GM18517 (cell line): ENCODE data around the gene C1orf21.

Experiments used
- ATAC-seq: cut with Tn5 transposase; IDR thresholded peaks from one replicate; pipeline ENCODE4 v1.9.1; 2021; ENCODE audit warnings: mild to moderate bottlenecking, moderate library complexity; ENCODE audit not compliant: unreplicated experiment

The C1orf21 gene

GRCh38 chr1:184409011-184409410, 22.2 kb downstream of the C1orf21 start:
- ATAC-seq = no peak

GRCh38 chr1:184412472-184412871, 25.6 kb downstream of the C1orf21 start:
- ATAC-seq = no peak

DNA sequence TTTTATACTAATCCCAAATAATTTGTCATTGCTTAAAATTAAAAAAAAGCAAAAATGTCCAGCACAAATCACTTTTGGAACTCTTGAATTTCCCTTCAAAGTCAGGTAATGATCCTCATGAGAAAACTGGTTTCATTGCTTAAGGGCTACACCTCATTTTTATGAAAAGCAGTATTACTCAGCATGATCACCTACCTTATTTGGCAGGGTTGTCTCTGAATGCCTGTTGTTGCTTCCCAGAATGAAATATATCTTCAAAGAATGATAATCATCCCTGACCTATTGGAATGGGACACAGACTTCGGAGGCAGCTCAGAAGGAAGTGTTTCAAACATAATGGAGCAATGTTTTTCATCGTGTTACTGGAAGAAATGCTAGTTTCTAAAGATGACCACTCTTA, 29.7 kb downstream of the C1orf21 start:
- no peak for ATAC-seq

GRCh38 chr1:184416946-184417345, 30.1 kb downstream of the C1orf21 start:
- ATAC-seq = no peak

DNA sequence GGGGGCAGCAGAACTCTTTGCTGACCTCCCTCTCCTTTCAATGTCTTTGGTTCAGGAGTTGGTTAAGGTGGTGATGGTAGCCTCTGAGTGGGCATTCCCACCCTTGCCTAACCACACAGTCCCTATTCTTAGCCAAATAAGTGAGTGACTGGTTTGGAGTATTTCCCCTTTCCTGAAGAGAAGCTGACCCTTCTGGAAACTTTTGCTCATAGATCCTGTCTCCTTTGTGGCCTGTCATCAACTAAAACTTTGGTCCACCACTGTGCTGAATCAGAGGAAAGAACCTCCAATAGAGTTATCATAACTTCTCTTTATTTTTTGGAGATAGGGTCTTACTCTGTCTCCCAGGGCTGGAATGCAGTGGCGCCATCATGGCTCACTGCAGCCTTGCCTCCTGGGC, 31.1 kb downstream of the C1orf21 start:
- no peak for ATAC-seq

DNA sequence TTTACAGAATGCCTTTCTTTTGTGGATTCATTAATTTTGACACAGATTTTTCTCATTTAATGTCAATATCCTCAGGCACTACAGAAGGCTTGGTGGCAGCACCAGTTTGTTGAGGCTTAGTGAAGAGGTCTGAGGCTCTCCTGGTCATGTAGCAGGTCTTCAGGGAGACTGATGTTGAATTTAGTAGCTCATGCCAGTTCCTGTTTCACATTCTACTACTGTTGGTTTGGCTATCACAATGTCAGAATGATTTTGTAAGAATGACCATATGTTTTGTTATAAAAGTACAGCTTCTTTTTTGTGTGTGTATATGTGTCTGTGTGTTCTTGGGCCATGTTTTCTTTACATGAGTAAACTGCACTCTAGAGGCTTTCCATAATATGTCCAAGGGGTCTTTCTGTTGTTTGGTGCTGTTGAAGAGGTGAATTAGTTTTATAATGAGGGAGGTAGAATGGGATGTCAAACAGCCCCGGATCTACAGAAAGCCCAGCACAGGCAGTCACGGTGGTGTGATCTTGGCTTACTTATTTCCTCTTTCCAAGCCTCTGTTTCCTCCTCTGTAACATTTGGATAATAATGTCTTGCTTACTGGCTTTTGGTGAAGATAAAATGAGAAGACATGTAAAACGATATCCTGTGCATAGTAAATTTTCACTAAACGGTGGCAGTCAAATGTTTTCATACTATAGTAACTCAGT, 32.0 kb downstream of the C1orf21 start:
- ATAC-seq = no peak

DNA sequence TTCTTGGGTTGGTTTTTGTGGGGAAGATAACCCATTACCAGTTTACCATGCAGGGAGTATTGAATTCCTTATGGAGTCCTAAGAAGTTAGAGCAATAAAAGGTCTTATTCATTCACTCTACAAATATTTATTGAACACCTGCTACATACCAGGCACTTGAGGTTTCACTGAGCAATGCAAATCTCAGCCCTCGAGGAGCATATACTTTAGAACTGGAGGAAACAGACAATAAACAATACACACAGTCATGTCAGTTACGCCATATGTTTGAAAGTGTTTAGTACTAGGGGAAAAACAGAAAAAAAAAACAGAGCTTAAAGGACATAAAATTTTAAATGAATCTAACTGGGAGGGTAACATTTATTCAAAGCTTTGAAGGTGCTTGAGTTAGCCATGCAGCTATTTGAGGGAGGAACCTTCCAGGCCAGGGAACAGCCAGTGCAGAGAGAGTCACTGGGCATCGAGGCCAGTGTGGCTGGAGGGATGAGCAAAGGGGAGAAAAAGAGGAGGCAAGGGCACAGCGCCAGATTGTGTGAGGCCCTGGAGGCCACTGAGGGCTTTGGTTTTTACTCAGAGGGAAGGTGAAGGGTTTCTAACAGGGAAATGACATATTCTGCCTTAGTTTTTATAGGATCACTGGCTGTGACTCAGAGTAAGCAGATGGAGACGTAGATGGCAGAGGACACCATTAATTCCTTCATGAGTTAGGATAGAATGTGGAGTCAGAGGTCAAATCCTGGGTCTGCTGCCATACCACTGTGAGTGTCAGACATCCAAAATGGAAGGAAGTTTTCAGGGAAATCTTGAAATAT, 32.7 kb downstream of the C1orf21 start:
- no peak for ATAC-seq

DNA sequence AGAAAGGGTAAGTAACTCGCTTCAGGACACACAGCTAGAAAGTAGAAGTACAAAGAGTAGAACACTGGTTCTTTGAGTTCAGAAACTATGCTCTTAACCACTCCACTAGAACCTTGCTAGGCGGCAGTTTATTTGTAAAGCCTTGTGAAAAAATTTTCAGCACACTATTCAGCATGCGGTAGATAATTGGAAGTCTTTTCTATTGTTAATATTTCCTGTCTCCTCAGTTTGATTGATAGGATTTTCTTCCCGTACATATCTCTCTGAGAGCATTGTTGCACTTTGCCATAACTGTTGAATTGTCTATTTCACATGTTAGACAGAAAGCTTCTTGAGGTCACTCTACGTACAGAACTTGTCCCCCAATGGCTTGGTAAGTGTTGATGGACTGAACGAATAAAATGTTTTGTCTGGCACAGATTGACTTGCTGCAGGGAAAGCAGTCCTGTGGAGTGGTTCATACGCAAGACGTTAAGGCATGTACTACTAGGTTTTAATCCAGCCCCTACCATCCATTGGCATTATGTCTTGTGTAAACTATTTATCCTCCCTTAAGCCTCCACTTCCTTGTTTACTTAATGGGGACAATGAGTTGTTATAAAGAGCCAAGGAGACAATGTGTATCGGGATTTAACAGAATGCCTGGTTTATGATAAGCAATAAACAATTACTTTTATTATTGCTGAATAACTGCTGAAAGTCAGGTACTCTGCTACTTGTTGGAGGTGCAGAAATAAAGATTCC, 35.8 kb downstream of the C1orf21 start:
- ATAC-seq = no peak

DNA sequence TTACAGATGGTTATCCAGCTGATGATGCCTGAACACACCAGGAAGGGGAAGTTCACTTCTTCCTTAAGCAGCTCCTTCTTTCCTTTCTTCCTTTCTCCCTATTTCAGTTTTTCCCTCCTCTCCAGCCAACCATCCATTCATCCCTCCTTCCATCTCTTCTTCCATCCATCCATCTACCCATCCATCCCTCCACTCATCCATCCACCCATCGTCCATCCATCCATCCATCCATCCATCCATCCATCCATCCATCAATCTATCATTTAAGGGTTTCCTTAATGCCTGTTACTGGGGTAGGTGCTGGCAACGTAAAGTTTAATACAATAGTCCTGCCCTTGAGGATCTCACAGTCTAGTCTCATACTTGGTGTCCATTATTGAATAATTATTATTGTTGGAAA, 36.8 kb downstream of the C1orf21 start:
- ATAC-seq = no peak

DNA sequence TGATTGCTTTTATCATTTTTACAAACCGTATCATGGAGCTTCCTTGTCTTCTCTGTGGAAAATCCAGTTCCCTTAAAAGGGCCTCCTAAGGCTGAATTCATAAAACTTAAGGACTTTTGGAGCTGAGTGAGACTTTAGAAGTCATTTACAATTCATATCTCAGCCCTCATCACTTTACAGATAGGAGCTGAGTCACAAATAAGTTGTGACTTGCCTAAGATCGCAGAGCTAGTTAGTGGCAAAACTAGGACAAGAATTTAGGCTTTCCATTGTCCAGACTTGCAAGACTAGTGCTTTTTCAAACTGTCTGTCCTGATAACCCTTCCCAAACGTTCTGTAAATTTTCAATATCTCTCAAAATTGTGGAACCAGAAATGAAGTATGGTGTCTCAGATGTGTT, 37.3 kb downstream of the C1orf21 start:
- ATAC-seq = no peak

GRCh38 chr1:184424945-184425344, 38.1 kb downstream of the C1orf21 start:
- ATAC-seq = no peak

DNA sequence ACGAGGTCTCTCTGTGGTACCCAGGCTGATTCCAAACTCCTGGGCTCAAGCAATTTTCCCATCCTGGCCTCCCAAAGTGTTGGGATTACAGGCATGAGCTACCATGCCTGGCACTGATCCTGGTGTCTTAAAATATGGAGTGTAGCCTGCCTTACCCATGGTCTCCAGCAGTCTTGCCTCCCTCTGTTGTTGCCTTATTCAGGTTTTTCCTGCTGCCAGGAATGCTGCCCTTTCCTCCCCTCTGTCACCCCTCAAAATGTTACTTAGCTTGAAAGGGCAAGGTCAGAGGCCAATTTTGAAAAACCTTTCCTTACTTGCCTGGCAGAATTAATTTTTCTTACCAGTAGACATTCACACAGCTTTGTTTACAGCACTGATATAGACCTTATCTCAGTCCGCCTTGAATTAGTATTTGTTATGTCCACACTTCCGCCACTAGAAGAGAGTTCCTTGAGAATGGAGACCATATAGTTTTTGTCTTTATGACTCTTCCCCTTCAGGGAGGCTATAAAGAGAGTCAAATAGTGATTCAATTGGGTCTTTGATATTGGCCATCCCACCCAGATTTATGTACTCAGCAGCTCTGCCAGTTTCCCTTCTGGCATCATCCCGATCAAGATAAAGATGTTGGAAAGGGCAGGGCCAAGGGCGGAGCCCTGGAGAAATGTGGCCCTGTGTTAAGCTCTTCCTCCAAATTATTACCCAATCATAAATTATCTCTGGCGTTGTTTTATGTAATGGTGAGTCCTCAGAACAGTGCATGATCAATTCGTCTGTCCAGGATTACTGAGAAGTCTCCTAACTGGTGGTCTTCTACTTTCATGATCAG, 38.8 kb downstream of the C1orf21 start:
- no peak for ATAC-seq

DNA sequence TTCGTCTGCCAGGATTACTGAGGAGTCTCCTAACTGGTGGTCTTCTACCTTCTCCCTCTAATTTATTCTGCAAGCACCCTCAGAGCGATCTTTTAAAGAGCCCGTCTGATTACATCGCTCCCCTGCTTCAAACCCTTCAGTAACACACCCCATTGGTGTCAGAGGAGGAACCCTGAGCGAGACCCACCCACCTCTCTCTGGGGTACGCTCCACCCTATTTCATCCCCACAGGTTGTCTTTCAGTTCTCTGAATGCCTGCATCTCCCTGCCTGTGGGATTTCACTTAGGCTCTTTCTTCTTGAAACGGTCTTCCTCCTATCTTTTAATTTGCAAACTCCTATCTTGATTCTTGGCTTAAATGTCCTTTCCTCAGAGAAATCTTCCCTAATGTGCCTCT, 39.4 kb downstream of the C1orf21 start:
- no peak for ATAC-seq

DNA sequence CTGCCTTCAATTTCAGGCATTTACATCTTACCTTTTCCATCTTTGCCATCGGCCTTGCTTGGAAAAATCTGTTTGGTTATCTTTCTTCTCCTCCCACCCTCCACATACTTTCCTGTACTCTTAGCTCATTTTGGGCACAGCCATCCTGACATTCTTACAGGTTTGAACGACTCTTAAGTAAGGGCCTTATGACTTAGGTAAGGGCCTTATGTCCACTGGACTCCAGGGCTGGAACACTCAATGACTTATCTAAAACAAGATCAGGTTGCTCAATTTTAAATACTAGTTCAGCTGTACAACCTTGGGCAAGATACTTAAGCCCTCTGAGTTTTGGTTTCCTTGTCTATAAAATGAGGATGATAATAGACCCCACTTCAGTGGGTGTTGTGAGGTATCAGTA, 40.9 kb downstream of the C1orf21 start:
- no peak for ATAC-seq

DNA sequence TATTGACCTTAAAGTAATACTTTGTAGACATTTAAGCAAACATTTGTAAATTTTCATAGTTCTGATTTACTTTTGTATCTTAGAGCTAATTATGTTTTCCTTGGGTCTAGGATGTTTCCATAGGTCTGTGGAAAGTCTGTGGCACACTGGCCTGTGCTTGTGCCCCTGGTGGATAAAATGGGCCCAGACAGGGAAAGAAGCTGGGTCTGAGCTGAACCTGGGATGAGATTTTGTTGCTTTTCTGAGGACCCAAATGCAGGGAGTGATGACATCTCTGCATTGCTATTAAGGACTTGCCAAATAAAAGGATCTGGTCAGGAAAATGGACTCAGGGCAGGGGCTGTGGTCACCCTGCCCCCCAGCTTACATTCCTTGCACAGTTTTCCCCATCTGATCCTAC, 41.8 kb downstream of the C1orf21 start:
- ATAC-seq = no peak

DNA sequence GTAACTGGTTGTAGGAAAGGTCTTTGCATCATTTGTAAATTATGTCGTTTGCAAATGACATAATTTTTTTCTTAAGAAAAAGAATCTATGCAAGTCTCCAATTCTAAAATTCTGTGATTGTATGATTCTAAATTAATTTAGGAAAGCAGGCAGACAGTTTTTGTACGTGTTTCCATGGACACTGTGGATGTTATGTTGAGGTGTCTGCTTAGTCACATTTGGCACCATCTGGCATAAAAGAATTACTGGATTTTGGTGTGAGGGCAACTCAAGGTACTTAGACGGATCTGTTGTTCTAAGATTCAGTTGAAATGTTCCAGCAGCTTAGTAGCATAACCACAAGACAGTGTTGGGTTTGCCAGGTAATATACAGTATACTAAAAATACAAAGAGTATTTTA, 42.5 kb downstream of the C1orf21 start:
- no peak for ATAC-seq

GRCh38 chr1:184433956-184434502, 47.2 kb downstream of the C1orf21 start:
- ATAC-seq = no peak

DNA sequence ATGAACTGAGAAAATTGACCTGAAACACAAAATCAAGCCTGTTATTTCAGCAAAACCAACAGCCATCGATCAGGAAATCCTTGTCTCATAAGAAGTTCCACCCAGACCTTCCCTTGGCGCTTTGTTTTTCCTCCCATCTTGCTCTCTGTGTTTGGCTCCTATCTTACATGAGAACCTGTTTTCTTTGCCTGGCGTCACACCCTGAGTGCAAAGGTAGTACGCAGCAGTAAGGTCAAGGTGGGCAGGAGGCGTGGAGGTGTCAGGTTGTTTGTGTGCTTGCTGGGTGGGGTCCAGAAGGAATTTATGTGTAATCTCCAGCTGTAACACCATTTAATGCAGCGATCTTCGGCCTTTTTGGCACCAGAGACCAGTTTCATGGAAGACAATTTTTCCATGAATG, 50.5 kb downstream of the C1orf21 start:
- ATAC-seq = no peak

GRCh38 chr1:184438363-184438762, 51.5 kb downstream of the C1orf21 start:
- no peak for ATAC-seq

DNA sequence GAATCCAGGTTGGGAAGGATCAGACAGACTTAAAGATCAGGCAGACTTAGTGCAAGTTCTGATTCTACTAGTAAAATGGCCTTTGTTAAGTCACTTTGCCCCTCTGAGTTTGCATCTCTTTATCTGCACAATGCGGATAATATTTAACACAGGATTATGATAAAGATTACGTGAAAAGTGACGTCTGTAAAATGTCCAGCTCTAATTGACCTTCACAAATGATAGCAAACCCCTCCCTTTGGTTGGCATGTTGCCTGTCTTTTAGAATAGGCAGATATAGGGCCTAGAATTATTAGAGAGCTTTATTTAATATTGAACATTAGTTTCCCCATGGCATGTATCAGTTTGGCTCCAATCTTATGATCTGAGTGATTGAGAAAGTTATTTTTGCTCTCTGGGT, 55.4 kb downstream of the C1orf21 start:
- no peak for ATAC-seq

DNA sequence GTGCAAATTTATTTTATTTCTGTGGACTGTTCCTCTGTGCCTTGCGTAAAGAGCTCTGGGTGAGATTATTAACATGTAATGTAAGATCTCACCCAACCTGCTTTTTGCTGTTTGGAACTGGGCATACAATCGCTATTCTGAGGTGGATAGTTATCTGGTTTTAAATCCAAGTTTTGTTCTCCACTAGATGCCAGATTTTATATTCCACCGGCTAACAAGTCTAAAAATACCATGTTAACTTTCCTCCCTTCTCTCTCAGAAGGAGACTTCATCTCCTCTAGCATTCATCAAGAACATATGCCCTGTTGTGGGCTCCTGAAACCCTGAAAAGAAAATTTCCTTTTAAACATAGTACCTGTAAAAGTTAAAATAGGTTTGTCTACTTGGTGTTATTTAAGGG, 56.4 kb downstream of the C1orf21 start:
- no peak for ATAC-seq
